ENCODE results near the gene GAB3. TPM values are rescaled to one million over a fixed set of nuclear protein-coding genes. Genes with fewer than 3 reads are reported as not detected.

The GAB3 gene
- total and polyA plus RNA-seq, 2 donors (not counting 3 experiments of a cell fraction or from before 2014, with no cell fraction given), result 6.0 to 6.2 TPM

- H3K9me1 ChIP-seq (replicated peaks; ENCODE audit: control insufficient read depth, extremely low read depth, insufficient read depth, low read length), result no peaks in the 10 kb centered on the region
- CTCF ChIA-PET, result interaction anchor here (0.7 to 4.0 kb wide), 25 partner anchors 9 to 158 kb away, joined by 3 to 49 read pairs (median 5); partner anchors contain the start of genes DKC1, MPP1 and SMIM9
- TF ChIP-seq CTCF (IDR thresholded peaks at IDR 0.05; ENCODE audit: extremely low read depth in 1 of 2, insufficient read depth in 1 of 2, low read depth in 1 of 2, low read length in 2 of 2), result peak; percentile 44 to 56
- TF ChIP-seq EZH2 (IDR thresholded peaks at IDR 0.05; ENCODE audit: borderline replicate concordance, low read depth, low read length, severe bottlenecking), result no peak
- TF ChIP-seq POLR2A (IDR thresholded peaks at IDR 0.05; ENCODE audit: low read depth, low read length), result no peak
- H2AFZ ChIP-seq (ENCODE audit: low read depth, low read length), result peak overlapping the region; percentile 48
- no peaks in the 10 kb centered on the region for H3K27me3 ChIP-seq (ENCODE audit: control insufficient read depth in 2 of 2, insufficient read depth in 2 of 2, low read length in 2 of 2)
- no TSS peak for BruUV-seq (replicated peaks)
- H3K79me2 ChIP-seq (ENCODE audit: control insufficient read depth, insufficient read depth, low read length), result no peaks in the 10 kb centered on the region
- H3K27ac ChIP-seq (ENCODE audit: insufficient read depth, low read depth, low read length), result peak overlapping the region; percentile 28
- H3K36me3 ChIP-seq (ENCODE audit: control insufficient read depth in 2 of 2, extremely low read depth in 1 of 2, insufficient read depth in 2 of 2, low read length in 2 of 2), result no peaks in the 10 kb centered on the region
- no peak overlapping the region for H3K9ac ChIP-seq (replicated peaks; ENCODE audit: extremely low read depth, insufficient read depth, low read length)
- H3K4me2 ChIP-seq (ENCODE audit: insufficient read depth, low read length), result peak overlapping the region; percentile 55
- no peak overlapping the region for H3K4me3 ChIP-seq (replicated peaks in 1 of 3; ENCODE audit: insufficient read depth in 1 of 3, low read depth in 1 of 3, low read length in 3 of 3)
- no peaks in the 10 kb centered on the region for H4K20me1 ChIP-seq (replicated peaks; ENCODE audit: control insufficient read depth, extremely low read depth, insufficient read depth, low read length)
- H3K4me1 ChIP-seq (ENCODE audit: control insufficient read depth, extremely low read depth, insufficient read depth, low read length), result peaks cover 6% of the 10 kb centered on the region
- DNase-seq (ENCODE audit: low read depth, low spot score) (peak; percentile 69), FAIRE-seq (peak; percentile 80)
- POLR2A ChIA-PET, result no interaction called here
- dilution Hi-C loops (cut with MboI; ENCODE audit: extremely low pct_ligation_motif_present, low sequenced_read_pairs) (no loop called here), intact Hi-C loops (cut with micrococcal nuclease) (loop anchor here (1.0 kb wide), 1 partner anchor 34 kb away; no protein-coding TSS in a partner anchor)
- H3K9me3 ChIP-seq (replicated peaks; ENCODE audit: control insufficient read depth, insufficient read depth, low read length), result no peaks in the 10 kb centered on the region
These were observed 2.1 kb downstream of the GAB3 start for GRCh38 chrX:154748712-154749339.

GRCh38 chrX:154742613-154743012 lies 8.3 kb downstream of the GAB3 start:
- FAIRE-seq, result no peak
- Histone ChIP-seq H3K9me3 (replicated peaks; ENCODE audit: control insufficient read depth, insufficient read depth, low read length) (no peaks in the 10 kb centered on the region), H3K79me2 (ENCODE audit: control insufficient read depth, insufficient read depth, low read length) (no peaks in the 10 kb centered on the region), H3K27me3 (ENCODE audit: control insufficient read depth in 2 of 2, insufficient read depth in 2 of 2, low read length in 2 of 2) (no peaks in the 10 kb centered on the region), H3K9ac (replicated peaks; ENCODE audit: extremely low read depth, insufficient read depth, low read length) (no peak overlapping the region), H3K4me3 (replicated peaks in 1 of 3; ENCODE audit: insufficient read depth in 1 of 3, low read depth in 1 of 3, low read length in 3 of 3) (no peak overlapping the region), H3K9me1 (replicated peaks; ENCODE audit: control insufficient read depth, extremely low read depth, insufficient read depth, low read length) (no peaks in the 10 kb centered on the region), H2AFZ (ENCODE audit: low read depth, low read length) (no peak overlapping the region), H3K36me3 (ENCODE audit: control insufficient read depth in 2 of 2, extremely low read depth in 1 of 2, insufficient read depth in 2 of 2, low read length in 2 of 2) (no peaks in the 10 kb centered on the region), H3K4me2 (ENCODE audit: insufficient read depth, low read length) (no peak overlapping the region), H3K4me1 (ENCODE audit: control insufficient read depth, extremely low read depth, insufficient read depth, low read length) (peaks cover 9% of the 10 kb centered on the region), H3K27ac (ENCODE audit: insufficient read depth, low read depth, low read length) (no peak overlapping the region), H4K20me1 (replicated peaks; ENCODE audit: control insufficient read depth, extremely low read depth, insufficient read depth, low read length) (no peaks in the 10 kb centered on the region)
- dilution Hi-C loops (cut with MboI; ENCODE audit: extremely low pct_ligation_motif_present, low sequenced_read_pairs) (no loop called here), intact Hi-C loops (cut with micrococcal nuclease) (no loop called here)
- DNase-seq (ENCODE audit: low read depth, low spot score), result no peak
- ChIA-PET CTCF (no interaction called here), POLR2A (no interaction called here)
- no peak for TF ChIP-seq EZH2 (IDR thresholded peaks at IDR 0.05; ENCODE audit: borderline replicate concordance, low read depth, low read length, severe bottlenecking)
- TF ChIP-seq MYC (IDR thresholded peaks at IDR 0.05; ENCODE audit: low read depth, low read length), result no peak
- TF ChIP-seq JUN (IDR thresholded peaks at IDR 0.05; ENCODE audit: borderline replicate concordance, insufficient read depth, insufficient read length, low read depth), result no peak
- TF ChIP-seq POLR2A (IDR thresholded peaks at IDR 0.05; ENCODE audit: low read depth, low read length), result no peak
- no peak for TF ChIP-seq POLR2AphosphoS5 (IDR thresholded peaks at IDR 0.05; ENCODE audit: insufficient read depth, low read depth, low read length)
- TF ChIP-seq MAX (IDR thresholded peaks at IDR 0.05; ENCODE audit: insufficient read depth, insufficient read length), result no peak
- TF ChIP-seq GATA2 (IDR thresholded peaks at IDR 0.05; ENCODE audit: insufficient read depth, insufficient read length, low read depth, low read length), result no peak
- TF ChIP-seq CTCF (IDR thresholded peaks at IDR 0.05; ENCODE audit: extremely low read depth in 1 of 2, insufficient read depth in 1 of 2, low read depth in 1 of 2, low read length in 2 of 2), result no peak
- TF ChIP-seq FOS (IDR thresholded peaks at IDR 0.05; ENCODE audit: borderline replicate concordance, insufficient read depth, low read length), result no peak
- no TSS peak for BruUV-seq (replicated peaks)
